GM19035 (cell line): ENCODE measurements around the gene LDLRAD3.

Source experiments
- ATAC-seq: cut with Tn5 transposase; IDR thresholded peaks from one replicate; pipeline ENCODE4 v1.9.1; 2021; ENCODE audit not compliant: unreplicated experiment

LDLRAD3 gene

DNA sequence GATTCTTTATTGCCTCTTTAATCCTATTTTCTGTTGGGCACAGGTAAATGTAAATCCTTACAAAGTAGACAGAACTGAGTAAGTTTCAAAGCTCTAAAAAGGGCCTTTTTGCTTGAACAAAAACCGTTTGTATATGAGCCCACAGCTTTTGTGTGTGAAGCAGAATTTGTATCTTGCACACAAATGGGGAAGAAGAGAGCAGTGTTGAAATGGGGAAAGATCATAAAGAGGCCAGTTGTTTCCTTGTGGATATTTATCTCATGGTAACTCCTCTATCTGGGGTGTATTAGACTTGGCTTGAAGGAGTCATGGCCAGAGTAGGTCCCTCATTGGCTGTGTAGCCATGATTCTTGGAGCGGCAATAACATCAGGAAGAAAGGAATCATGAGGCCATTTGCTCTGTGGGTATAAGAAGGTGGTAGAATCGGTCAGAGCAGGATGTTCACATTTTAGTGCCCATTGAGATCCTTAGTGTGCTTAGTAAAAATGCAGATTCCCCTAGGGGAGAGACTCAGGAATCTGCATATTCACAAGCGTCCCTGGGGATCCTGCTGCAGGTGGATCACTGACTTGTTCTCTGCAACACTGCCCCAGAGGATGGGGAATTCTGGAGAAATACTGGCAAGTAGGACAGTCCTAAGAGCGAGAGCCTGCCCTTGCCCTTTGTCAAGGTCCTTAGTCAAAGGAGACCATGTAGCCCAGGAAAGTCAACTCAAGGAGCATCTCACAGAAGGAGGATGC lies 126.5 kb downstream of the LDLRAD3 start:
- no peak for ATAC-seq

DNA sequence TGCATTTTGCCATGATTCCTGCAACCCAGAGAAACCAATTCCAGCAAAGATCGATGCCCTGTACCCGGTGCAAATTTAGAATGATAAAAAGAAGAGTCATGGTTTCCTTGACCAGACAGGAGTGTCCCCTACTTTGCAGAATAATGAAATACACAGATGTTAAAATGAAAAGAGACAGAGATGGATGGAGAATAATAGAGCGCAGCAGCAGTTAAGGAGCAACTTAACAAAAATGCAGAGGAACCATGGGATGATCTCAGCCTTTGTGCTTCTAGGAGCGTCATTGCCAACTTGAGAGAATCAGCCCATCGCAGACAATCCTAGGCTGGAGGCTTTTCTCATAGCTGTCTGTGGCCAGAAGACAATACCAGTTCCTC lies 127.1 kb downstream of the LDLRAD3 start:
- no peak for ATAC-seq

DNA sequence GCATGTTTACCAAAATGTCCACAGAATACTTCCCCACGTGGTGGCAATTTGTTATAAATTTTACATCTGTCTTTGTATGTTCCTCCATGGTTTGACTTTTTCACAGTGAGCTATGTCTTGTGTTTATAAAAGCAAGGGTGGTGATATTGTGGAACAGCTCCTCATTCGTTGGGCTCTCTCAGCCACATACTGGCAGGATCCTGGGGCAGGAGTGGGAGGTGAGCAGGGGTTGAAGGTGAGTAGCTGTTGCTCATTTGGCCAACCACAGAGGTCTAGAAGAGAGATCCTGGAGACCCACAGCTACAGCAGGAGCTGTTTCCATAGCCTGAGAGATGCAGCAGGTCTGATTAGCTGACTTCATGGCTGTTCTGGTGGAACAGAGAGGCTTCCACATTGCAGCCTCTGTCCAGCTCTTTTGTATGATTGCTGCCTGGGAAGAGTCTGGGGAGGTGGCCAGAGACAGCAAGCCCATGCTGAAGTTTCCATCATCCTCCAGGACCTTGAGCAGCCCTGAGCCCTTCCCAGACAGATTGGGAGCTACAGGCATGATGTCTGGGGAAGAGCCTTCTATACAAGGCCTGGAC lies 128.1 kb downstream of the LDLRAD3 start:
- ATAC-seq: no peak

DNA sequence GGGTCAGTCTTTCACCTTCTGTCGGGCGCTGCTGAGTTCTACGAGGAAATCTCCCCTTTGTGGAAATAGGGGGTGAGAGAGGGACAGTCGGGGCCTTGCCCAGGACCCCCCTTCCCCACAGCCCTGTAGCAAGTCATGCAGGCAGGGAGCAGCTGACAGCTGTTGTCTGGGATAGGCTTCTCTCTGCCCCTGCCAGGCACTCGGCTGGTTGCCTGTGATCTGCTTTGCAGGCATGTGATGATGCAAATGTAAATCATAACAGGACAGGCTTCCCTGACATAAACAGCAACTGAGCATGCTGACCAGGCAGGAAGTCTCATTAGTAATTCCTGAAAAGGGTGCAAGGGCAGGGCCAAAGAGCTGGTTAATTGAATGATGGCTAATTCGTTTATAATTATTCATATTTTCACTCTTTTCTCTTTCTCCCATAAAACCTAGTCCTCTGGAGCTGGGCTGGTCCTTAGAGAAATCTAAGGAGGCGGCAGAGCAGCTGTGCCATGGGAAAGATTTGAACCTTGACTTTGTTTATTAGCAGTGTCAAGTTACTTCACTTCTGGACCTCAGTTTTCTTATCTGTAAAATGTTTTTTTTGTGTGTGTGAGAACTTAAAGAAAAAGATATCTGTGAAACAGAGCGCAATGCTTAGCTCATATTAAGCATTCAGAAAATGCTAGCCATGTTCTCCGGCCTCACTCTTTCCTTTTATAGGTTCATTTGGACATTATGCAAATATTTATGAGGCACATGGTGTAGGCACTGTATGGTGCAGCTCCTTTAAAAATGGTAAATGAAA lies 129.7 kb downstream of the LDLRAD3 start:
- ATAC-seq: no peak

DNA sequence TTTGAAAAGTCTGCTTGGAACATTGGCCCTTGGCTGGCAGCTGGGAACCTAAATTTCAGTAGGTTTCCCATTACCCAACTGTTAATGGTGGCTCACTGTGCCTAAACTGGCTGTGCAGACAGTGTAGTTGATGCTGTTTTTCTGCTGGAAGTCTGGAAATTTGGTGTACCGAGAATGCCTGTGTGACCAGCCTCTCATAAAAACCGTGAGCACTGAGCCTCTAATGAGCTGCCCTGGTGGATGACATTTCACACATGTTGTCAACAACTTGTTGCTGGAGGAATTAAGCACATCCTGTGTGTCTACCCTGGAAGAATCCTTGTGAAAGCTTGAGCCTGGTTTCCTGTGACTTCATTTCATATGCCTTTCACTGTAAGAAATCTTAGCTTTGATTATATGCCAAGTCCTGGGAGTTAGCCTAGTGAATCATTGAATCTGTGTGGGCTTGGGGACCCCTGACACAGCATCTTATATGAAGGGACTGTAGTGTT lies 131.1 kb downstream of the LDLRAD3 start:
- ATAC-seq: no peak

DNA sequence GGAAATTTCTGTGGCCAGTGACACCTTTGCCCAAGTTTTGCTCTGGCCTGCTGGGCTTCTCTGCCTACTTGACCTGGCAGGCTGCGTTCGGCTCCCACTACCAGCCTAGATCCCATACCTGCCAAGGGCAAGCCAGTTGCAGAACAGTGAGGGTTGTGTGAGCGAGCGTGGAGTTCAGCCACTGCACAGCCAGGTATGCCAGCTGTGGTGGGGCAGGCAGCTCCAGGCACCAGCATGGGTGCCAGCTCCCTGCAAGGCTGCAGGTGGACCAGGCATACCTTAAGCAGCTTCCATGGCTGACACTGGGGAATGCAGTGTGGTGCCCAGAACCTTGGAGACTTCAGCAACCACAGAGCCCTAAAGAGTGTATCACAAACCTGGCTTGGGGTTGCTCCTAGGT lies 133.5 kb downstream of the LDLRAD3 start:
- ATAC-seq: no peak

DNA sequence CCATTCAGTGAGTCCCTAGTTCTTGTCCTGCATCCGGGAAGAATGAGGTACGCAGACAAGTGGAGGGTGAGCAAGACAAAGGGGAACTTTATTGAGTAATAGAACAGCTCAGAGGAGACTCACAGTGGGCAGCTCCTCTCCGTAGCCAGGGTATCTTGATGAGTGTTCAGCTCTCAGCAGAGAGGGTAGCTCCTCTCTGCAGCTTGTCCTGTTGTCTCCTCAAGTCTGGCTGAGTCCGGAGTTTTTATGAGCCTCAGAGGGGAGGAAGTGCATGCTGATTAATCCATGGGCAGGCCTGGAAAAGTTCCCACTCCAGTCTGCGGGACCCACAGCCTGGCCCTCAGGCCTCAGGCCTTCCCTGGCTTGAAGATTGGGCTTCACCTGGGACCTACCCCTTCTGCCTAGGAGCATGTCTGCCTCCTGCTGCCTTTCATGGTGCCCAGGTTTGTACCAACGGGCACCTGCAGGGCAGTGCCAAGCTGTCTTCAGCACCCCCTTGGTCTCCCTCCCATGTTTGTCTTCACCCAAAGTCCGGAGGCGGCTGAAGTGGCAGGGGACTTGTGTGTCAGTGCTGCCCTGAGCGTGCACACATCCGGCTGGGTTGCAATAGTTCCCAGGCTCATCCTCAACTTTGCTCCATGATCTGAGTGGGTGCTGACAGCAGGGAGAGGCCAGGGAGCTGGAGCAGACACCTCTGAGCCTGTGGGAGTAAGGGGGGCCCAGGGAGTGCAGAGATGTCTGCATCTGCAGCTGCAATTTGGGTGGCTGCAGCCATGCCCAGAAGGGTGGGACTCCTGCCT lies 134.2 kb downstream of the LDLRAD3 start:
- ATAC-seq: no peak

DNA sequence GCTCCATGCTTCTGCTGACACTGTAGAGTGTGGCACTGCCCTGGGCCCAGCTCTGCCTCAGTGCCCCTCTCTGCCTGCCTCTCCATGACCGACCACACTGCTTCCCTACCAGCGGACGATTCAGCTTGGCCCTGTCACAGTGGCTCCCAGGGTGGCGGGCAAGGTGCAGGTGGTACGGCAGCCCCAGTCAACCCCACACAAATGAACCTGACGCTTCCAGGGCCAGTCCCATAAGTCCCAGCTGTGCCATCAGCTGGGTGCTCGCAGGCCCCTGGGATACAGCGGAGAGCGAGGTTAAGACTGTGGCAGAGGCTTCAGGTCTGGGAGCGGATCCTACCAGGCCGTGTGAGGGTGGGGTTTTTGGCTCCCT lies 134.8 kb downstream of the LDLRAD3 start:
- no peak for ATAC-seq

DNA sequence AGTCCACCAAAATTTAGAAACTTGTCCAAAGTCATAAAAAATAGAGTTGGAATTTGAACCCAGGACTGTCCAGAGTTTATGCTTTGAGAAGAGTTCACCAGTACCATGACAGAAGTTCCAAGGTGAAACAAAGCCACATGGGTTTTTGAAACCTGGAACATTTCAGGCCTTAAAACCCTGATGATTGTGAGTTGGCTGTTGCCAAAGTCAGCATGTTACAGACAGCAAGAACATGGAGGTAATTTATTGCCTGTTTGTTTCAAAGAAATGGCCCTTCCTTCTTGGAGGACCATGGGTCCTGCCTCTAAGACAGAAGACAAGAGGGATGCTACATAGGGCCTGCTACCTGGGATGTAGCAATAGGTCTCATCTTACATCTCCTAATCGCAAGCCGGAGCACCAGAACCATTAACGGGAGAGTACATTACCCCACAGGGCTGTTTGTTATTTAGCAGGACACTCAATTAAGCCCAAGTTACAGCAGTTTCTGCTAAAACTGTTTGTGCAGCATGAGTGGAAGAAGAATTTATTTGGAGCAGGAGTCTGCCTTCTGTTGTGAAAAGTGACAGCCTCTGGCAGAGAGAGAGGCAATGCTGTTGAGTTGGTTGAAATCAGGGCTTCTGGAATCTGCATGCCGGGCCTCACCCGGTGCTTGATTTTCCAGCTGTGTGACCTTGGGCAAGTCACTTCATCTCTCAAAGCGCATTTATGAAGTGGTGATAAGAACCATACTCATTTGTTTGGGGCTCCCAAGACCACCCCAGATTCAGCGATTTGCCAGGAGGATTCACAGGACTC lies 136.2 kb downstream of the LDLRAD3 start:
- ATAC-seq: no peak

DNA sequence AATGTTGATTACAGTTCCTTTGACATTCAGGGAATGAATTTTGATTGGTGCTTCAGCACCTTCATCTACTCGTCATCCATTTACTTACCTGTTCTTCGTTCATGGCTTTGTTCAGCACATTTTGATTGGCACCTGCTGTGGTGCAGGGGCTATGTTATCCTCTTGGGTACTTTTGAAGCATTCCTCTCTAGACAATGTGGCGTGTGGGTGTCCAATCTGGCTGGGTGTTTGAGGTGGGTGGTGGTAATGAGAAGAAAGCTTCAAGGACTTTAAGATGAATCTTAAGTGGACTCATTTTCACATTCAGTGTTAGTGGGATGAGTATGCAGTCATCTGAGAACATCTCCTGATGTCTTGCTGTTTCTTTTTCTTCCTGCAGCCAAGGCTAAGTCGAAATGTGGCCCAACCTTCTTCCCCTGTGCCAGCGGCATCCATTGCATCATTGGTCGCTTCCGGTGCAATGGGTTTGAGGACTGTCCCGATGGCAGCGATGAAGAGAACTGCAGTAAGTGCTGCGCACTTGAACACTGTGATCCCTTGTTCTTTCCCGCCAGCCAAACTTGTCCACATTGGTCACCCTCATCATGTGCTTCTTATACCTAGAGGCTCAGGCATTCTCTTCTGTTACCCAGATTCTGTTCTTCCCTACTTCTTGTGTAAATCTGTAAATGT lies 137.5 kb downstream of the LDLRAD3 start:
- ATAC-seq: no peak

DNA sequence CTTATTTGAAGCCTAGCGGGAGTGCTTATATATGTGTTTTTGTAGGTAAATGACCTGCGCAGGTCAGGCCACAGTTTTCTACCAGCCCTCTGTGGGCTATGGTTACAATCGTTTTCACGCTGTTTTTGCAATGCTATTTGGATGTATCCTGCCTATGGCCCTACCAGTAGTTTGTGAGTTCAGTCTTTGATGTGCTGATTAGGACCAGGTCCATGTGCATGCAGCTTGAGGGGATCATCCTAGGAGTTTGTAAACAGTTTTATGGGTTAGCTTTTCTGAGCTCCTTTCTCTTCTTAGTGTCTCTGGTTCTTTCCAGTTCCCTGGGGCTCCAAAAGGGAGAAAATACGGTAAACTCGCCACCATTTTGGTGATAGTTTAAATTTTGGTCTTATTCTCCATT lies 142.5 kb downstream of the LDLRAD3 start:
- ATAC-seq: no peak

DNA sequence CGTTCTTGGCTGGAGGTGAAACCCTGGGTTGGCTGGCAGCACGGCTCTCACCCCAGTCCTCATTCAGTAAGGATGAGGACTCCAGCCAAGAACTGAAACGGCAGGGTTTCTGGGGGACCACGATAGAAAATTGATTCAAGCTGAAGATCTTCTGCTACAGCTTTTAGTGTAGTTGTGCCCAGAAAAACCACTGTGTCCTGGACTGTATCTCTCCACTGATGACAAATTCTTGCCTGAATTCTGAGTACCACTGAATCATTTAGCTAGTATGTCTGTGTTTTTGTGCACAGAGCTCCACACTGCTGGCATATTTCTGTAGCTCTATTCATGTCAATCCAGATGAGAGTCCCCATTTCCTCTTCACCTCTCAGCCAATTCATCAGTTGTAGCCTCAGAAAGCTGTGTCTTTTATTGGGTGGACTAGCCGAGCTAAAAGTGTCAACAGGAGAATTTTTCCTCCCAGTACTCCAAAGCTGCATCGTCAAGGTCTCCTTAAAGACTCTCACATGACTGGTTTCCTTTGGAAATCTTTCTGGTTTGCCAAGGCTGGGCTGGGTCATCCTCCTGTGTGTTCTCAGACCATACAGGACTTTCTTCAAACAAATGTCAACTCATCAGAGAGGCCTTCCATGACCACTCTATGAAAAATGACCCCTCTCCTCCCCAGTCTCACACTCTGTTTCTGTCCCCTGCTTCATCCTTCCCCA lies 144.6 kb downstream of the LDLRAD3 start:
- ATAC-seq: no peak

DNA sequence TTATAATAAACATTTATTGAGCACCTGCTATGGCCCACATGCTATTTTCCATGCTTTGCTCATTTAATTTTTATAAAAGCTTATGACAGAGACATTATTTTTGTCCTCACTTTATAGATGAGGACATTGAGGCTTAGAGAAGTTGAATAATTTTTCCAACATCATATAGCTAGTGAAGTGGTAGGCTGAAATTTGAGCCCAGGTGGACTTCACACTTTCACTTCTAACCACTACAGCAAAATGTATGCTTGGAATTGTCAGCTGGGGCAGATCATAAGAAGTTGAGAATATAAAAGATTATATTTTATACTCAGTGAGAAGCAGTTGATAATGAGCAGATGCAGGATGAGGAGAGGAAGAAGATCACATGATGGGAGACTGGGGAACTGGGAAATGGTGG lies 146.1 kb downstream of the LDLRAD3 start:
- no peak for ATAC-seq

DNA sequence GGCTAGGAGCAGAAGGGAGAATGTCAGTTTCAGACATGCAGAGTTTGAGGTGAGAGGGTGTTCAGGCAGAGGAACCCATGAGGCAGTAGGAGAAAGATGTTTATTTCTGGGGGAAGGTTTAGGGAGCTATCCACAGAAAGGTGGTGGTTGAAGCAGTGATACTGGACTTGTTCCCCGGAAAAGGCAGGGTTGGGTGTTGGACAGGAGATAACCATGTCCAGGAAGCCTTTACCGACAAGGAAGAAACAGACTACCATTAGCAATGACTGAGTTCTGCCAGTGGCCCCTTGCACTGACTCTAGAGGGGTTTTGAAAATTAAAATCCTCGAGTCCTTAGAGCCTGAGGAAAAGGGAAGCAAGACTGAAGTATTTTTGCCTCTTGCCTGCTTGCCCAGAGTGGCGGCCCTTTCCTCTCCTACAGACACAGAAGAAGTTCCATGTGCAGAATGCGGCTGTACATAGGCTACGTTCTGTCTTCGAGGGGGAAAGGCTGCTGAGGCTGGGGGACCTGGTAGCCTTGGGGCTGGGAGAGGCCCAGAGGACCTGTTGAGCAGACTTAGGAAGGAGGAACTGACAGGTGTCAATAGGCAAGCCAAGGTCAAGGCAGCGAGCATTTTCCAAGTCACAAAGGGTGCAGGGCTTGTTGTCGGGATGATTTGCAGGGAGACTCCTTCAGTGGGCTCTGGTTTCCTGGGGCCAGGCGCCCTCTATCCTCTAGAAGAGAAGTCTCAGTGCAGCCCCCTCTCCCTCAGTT lies 146.7 kb downstream of the LDLRAD3 start:
- no peak for ATAC-seq

DNA sequence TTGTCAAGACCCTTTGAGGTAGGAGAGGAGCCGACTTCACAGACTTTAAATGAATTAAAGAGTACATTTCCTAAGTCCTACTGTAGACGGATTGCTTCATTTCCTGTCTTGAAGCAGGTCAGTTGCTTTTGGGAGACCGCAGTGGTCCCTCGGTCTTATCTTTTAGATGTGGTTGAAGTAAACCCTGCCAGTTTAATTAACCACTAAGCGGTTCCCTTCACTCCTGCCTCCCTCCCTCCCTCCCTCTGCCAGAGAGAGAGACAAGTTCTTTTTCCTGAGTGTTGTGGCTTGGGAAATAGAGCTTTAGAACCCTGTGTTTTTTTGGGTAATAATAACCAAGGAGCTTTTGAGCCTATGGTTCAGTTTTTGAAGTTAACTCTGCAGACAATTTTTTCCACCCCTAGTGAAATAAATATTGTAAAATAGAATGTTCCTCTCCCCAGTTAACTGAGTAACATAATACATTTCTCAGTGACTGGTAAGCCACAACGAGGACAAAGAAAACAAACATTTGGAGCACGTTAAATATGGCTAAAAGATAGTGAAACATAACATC lies 147.5 kb downstream of the LDLRAD3 start:
- ATAC-seq: no peak

DNA sequence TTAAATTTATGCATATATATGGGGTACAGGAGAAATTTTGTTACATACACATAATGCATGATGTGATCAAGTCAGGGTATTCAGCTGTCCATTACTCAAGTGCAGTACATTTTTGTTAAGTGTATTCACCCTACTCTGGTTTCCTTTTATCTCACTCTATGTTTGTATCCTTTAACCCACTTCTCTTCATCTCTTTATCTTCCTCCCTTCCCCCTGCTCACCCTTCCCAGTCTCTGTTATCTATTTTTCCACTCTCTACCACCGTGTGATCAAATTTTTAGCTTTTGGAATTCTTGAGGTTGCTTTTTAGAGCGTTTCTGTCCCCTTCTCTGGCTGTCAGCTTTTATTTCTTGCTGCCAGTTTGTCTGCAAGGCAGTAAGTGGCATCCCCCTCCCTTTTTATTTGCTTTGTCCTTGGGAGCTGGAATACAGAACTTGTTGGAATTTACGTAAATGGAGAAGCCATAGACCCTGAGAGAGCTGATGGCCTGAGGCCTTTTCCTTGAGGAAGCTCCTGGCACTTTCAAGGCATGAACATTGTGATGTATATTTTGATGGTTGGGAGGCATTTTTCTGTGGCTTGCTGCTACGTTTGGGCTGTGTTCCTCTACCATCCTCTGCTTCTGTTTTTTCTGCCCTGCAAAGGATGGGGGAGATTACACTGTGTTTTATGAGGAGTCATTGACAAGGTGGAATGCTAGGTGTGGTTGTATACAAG lies 148.6 kb downstream of the LDLRAD3 start:
- no peak for ATAC-seq

DNA sequence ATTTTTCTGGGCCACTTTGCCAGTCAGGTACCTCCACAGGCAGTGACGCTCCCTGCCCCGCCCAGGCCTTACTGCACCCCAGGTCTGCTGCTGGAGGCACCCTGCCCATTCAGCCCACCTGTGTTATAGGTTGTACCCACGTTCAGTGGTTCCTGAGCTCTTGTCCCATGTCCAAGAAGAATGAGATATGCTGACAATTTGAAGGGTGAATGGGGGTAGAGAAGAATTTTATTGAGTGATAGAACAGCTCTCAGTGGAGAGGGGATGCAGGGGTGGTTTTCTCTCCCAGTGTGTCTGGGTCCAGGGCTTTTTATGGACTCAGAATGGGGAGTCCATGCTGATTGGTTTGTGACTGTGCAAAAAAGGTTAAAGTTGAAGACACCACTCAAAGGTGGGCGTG lies 149.7 kb downstream of the LDLRAD3 start:
- ATAC-seq: no peak

DNA sequence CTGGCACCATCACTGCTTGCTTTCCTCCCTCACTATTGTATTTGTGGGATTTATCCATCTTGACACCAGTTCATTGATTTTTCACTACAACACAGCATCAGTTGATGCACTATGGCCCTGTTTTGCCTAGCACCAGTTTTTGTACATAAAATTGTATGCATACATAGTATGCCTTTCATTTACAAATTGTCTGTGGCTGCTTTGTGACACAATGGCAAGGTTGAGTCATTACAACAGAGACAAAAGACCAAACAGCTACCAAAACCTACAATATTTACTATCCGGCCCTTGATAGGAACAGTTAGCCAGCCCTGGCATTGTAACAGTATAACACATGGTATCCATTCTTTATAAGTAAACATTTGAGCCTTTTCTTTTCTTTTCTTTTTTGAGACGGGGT lies 150.3 kb downstream of the LDLRAD3 start:
- ATAC-seq: no peak
